ENCODE data around the gene DMGDH.

- TF ChIP-seq MAFK (IDR thresholded peaks at IDR 0.05; ENCODE audit: low read depth, low read length) (no peak), POLR2A (IDR thresholded peaks at IDR 0.05; ENCODE audit: low read depth, low read length) (no peak), CTCF (conservative IDR thresholded peaks at IDR 0.05; ENCODE audit: low read depth, low read length) (no peak), RAD21 (IDR thresholded peaks at IDR 0.05; ENCODE audit: low read length) (no peak), RFX5 (IDR thresholded peaks at IDR 0.05; ENCODE audit: low read depth, low read length) (no peak), SMC3 (IDR thresholded peaks at IDR 0.05; ENCODE audit: low read depth, low read length) (no peak), NFE2L2 (IDR thresholded peaks at IDR 0.05; ENCODE audit: low read depth, low read length) (no peak), BHLHE40 (IDR thresholded peaks at IDR 0.05; ENCODE audit: low read depth, low read length) (no peak), CEBPB (IDR thresholded peaks at IDR 0.05; ENCODE audit: low read depth, low read length) (no peak), ELK1 (IDR thresholded peaks at IDR 0.05; ENCODE audit: borderline replicate concordance, low read depth, low read length) (no peak), USF2 (IDR thresholded peaks at IDR 0.05; ENCODE audit: low read depth, low read length) (no peak), MAZ (IDR thresholded peaks at IDR 0.05; ENCODE audit: borderline replicate concordance, low read depth, low read length) (no peak), MXI1 (IDR thresholded peaks at IDR 0.05; ENCODE audit: borderline replicate concordance, low read depth, low read length) (no peak), FOS (IDR thresholded peaks at IDR 0.05; ENCODE audit: low read depth, low read length) (no peak)
These were observed 116.2 kb downstream of the DMGDH start for GRCh38 chr5:78953092-78953800.
